ENCODE results near the gene MFAP3. TPM values are rescaled to one million over a fixed set of nuclear protein-coding genes. Genes with fewer than 3 reads are reported as not detected.

Gene MFAP3
- total and polyA plus RNA-seq, 10 of the 15 experiments (the other 5 are each of a cell fraction or from before 2014, with no cell fraction given) = 2.5 to 22.9 (median 13.4) TPM

DNA sequence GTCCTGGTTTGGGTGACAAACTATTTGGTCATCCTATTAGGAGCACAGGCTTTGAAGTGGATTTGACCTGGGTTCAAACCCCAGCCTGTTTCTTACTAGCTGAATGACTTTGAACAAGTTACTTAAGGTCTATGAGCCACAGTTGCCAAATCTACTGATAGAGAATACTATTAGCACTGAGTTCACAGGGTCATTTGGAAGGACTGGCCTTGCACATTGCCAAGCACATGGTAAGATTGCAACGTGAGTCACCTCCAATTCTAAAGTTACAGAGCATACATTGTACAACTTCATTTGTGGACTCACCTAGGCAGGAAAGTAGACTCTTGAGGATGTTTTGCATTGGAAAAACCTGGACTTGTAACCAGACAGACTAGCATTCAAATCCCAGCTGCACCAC lies 38.9 kb downstream of the MFAP3 start:
- Histone ChIP-seq H2AFZ (ENCODE audit: control insufficient read depth, low read depth, low read length) (no peak overlapping the region), H4K20me1 (ENCODE audit: control insufficient read depth, insufficient read depth) (no peaks in the 10 kb centered on the region), H3K4me3 (no peak overlapping the region), H3K4me2 (ENCODE audit: control insufficient read depth, insufficient read depth) (no peak overlapping the region), H3K9me3 (replicated peaks; ENCODE audit: control insufficient read depth, insufficient read depth, low read length) (no peaks in the 10 kb centered on the region), H3K27ac (ENCODE audit: control insufficient read depth, insufficient read depth) (no peak overlapping the region), H3K36me3 (ENCODE audit: control insufficient read depth in 2 of 2, insufficient read depth in 2 of 2, low read length in 1 of 2) (no peaks in the 10 kb centered on the region), H3K9ac (ENCODE audit: control insufficient read depth, insufficient read depth, low read length) (no peak overlapping the region), H3K4me1 (ENCODE audit: control insufficient read depth, insufficient read depth, low read length) (no peaks in the 10 kb centered on the region), H3K79me2 (ENCODE audit: control insufficient read depth, insufficient read depth, low read length) (no peaks in the 10 kb centered on the region), H3K27me3 (replicated peaks in 1 of 2; ENCODE audit: control insufficient read depth in 2 of 2, insufficient read depth in 2 of 2, low read length in 1 of 2) (0 out of 4 replicates have a peak, but pooled peaks cover 0 to 2% of the 10 kb centered on the region in 2 experiments)
- intact Hi-C loops (cut with micrococcal nuclease; ENCODE audit: unreplicated experiment) = no loop called here
- ChIA-PET RAD21 (ENCODE audit: unreplicated experiment) (no interaction called here), POLR2A (no interaction called here), SMC1A (ENCODE audit: uncharacterized antibody, unreplicated experiment) (interaction anchor here (1.1 to 7.1 kb wide), 2 partner anchors 18 to 328 kb away, joined by 5 to 129 read pairs; no protein-coding TSS in a partner anchor), CTCF (interaction anchor here (0.7 to 1.2 kb wide), 2 partner anchors 327 to 367 kb away, joined by 4 to 8 read pairs; no protein-coding TSS in a partner anchor)
- FAIRE-seq = no peak
- in situ Hi-C loops (cut with MboI) = loop anchor here (10.0 kb wide), 1 partner anchor 527 kb away; no protein-coding TSS in a partner anchor
- 43% methylated on average over 1 of the region's 1 CpG for WGBS (ENCODE audit: insufficient coverage, insufficient replicate concordance, low lambda C conversion rate, missing lambda C conversion rate)
- DNase-seq (ENCODE audit: low read depth, low spot score) = no peak
- BruUV-seq (replicated peaks) = no TSS peak
- ATAC-seq = no peak
- no peak for TF ChIP-seq TCF12 (IDR thresholded peaks at IDR 0.05; ENCODE audit: low read depth, low read length)
- no peak for TF ChIP-seq GABPA (IDR thresholded peaks at IDR 0.05; ENCODE audit: low read depth)
- TF ChIP-seq TBL1XR1 (IDR thresholded peaks at IDR 0.05; ENCODE audit: low read depth, low read length) = no peak
- TF ChIP-seq STAT3 (IDR thresholded peaks at IDR 0.05; ENCODE audit: low read depth, low read length) = no peak
- no peak for TF ChIP-seq ZNF274 (IDR thresholded peaks at IDR 0.05; ENCODE audit: insufficient read depth, insufficient read length)
- no peak for TF ChIP-seq POU2F2 (IDR thresholded peaks at IDR 0.05; ENCODE audit: borderline replicate concordance, low read depth, low read length)
- no peak for TF ChIP-seq PRDM15 (CRISPR knock-in tag; IDR thresholded peaks at IDR 0.05)
- TF ChIP-seq LARP7 (IDR thresholded peaks at IDR 0.05) = no peak
- TF ChIP-seq EED (IDR thresholded peaks at IDR 0.05; ENCODE audit: low read depth) = no peak
- TF ChIP-seq NFYB (IDR thresholded peaks at IDR 0.05; ENCODE audit: insufficient read depth, low read depth, low read length) = no peak
- TF ChIP-seq JUNB (IDR thresholded peaks at IDR 0.05) = no peak
- TF ChIP-seq, protein P1, sequence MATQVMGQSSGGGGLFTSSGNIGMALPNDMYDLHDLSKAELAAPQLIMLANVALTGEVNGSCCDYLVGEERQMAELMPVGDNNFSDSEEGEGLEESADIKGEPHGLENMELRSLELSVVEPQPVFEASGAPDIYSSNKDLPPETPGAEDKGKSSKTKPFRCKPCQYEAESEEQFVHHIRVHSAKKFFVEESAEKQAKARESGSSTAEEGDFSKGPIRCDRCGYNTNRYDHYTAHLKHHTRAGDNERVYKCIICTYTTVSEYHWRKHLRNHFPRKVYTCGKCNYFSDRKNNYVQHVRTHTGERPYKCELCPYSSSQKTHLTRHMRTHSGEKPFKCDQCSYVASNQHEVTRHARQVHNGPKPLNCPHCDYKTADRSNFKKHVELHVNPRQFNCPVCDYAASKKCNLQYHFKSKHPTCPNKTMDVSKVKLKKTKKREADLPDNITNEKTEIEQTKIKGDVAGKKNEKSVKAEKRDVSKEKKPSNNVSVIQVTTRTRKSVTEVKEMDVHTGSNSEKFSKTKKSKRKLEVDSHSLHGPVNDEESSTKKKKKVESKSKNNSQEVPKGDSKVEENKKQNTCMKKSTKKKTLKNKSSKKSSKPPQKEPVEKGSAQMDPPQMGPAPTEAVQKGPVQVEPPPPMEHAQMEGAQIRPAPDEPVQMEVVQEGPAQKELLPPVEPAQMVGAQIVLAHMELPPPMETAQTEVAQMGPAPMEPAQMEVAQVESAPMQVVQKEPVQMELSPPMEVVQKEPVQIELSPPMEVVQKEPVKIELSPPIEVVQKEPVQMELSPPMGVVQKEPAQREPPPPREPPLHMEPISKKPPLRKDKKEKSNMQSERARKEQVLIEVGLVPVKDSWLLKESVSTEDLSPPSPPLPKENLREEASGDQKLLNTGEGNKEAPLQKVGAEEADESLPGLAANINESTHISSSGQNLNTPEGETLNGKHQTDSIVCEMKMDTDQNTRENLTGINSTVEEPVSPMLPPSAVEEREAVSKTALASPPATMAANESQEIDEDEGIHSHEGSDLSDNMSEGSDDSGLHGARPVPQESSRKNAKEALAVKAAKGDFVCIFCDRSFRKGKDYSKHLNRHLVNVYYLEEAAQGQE (IDR thresholded peaks at IDR 0.05; ENCODE audit: low read depth, low read length) = no peak
- no peak for TF ChIP-seq KAT2A (conservative IDR thresholded peaks at IDR 0.05; ENCODE audit: control insufficient read depth, low read depth, low read length)
- TF ChIP-seq, protein P2, sequence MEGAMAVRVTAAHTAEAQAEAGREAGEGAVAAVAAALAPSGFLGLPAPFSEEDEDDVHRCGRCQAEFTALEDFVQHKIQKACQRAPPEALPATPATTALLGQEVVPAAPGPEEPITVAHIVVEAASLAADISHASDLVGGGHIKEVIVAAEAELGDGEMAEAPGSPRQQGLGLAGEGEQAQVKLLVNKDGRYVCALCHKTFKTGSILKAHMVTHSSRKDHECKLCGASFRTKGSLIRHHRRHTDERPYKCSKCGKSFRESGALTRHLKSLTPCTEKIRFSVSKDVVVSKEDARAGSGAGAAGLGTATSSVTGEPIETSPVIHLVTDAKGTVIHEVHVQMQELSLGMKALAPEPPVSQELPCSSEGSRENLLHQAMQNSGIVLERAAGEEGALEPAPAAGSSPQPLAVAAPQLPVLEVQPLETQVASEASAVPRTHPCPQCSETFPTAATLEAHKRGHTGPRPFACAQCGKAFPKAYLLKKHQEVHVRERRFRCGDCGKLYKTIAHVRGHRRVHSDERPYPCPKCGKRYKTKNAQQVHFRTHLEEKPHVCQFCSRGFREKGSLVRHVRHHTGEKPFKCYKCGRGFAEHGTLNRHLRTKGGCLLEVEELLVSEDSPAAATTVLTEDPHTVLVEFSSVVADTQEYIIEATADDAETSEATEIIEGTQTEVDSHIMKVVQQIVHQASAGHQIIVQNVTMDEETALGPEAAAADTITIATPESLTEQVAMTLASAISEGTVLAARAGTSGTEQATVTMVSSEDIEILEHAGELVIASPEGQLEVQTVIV (IDR thresholded peaks at IDR 0.05; ENCODE audit: borderline replicate concordance, partially characterized antibody) = no peak
- TF ChIP-seq SMAD1 (IDR thresholded peaks at IDR 0.05; ENCODE audit: low read depth, partially characterized antibody) = no peak
- TF ChIP-seq EGR1 (IDR thresholded peaks at IDR 0.05; ENCODE audit: borderline replicate concordance in 1 of 2, low read depth in 2 of 2, low read length in 2 of 2) = no peak

Measured in GM12878 (cell line).